HEK293T (cell line): ENCODE measurements around the gene NLRP4.

Source experiments
- BHLHE40 ChIP-seq: fragments of 450-650 bp; IDR thresholded peaks from 2 replicates; pipeline ENCODE4 v1.6.1; 2016; ENCODE audit warnings: mild to moderate bottlenecking, moderate library complexity, borderline replicate concordance
- FOXM1 ChIP-seq: fragments of 450-650 bp; IDR thresholded peaks from 2 replicates; pipeline ENCODE4 v1.6.1; 2017; ENCODE audit warnings: mild to moderate bottlenecking, borderline replicate concordance
- SP1 ChIP-seq: fragments of 450-650 bp; IDR thresholded peaks from 2 replicates; pipeline ENCODE4 v1.6.1; 2017

DNA sequence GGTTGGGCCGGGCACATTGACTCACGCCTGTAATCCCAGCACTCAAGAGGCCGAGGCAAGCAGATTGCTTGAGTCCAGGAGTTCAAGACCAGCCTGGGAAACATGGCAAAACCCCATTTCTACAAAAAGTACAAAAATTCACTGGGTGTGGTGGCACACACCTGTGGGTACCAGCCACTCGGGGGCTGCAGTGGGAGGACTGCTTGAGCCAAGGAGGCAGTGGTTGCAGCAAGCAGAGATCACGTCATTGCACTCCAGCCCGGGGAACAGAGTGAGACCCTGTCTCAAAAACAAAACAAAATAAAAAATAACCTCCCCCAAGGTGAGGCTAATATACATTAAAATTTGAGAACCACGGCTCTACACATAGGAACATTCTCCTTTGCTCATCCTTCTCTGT lies 70.9 kb downstream of the NLRP4 start:
- no peak for TF ChIP-seq FOXM1
- TF ChIP-seq SP1: no peak
- no peak for TF ChIP-seq BHLHE40
